Measurements from ENCODE around the gene FAM81A.

GRCh38 chr15:59492389-59493377, 54.7 kb downstream of the FAM81A start:
- TF ChIP-seq, protein P1, sequence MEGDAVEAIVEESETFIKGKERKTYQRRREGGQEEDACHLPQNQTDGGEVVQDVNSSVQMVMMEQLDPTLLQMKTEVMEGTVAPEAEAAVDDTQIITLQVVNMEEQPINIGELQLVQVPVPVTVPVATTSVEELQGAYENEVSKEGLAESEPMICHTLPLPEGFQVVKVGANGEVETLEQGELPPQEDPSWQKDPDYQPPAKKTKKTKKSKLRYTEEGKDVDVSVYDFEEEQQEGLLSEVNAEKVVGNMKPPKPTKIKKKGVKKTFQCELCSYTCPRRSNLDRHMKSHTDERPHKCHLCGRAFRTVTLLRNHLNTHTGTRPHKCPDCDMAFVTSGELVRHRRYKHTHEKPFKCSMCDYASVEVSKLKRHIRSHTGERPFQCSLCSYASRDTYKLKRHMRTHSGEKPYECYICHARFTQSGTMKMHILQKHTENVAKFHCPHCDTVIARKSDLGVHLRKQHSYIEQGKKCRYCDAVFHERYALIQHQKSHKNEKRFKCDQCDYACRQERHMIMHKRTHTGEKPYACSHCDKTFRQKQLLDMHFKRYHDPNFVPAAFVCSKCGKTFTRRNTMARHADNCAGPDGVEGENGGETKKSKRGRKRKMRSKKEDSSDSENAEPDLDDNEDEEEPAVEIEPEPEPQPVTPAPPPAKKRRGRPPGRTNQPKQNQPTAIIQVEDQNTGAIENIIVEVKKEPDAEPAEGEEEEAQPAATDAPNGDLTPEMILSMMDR (IDR thresholded peaks at IDR 0.05; ENCODE audit: insufficient read depth, low read length): peak; percentile 76
- no peak for TF ChIP-seq GABPA (IDR thresholded peaks at IDR 0.05; ENCODE audit: low read depth)

All from HL-60 (cell line).